Esophagus muscularis mucosa (tissue), 3 donors: ENCODE results near the gene TTC7B.

ENCODE experiments used
- CTCF ChIP-seq, 3 experiments: fragments of 200-600 bp in 2 of 3; fragments of 450-650 bp in 1 of 3; sonication (generic) in 2 of 3; IDR thresholded peaks; one replicate each; pipeline ENCODE4 v1.5.1; 2017 to 2019; ENCODE audit warnings: antibody characterized with exemption in 3 of 3, mild to moderate bottlenecking in 2 of 3, moderate library complexity in 1 of 3
- POLR2A ChIP-seq: fragments of 450-650 bp; IDR thresholded peaks from one replicate; pipeline ENCODE4 v1.6.1; 2017; ENCODE audit warnings: antibody characterized with exemption, moderate library complexity, mild to moderate bottlenecking, low read depth

- TF ChIP-seq CTCF (IDR thresholded peaks at IDR 0.05) (no peak), POLR2A (no peak)
Observed at GRCh38 chr14:90660865-90661570, 155.2 kb downstream of the TTC7B start.
